ENCODE results near the gene CNDP1.

CNDP1 gene

GRCh38 chr18:74573053-74573452 is 38.8 kb downstream of the CNDP1 start:
- no peak for TF ChIP-seq Cebpa-rat (IDR thresholded peaks at IDR 0.05)
- Histone ChIP-seq H3K9me3 (replicated peaks in 1 of 11) (peaks cover 0 to 11% (median 3%) of the 10 kb centered on the region in 11 experiments; a peak in 10 of 22 replicates), H3K27ac (no peak overlapping the region), H4K20me1 (no peaks in the 10 kb centered on the region), H3K4me1 (peaks cover 0 to 7% (median 4%) of the 10 kb centered on the region in 10 experiments; a peak in 8 of 20 replicates), H3K4me2 (no peak overlapping the region), H3K4me3 (no peak overlapping the region), H3K27me3 (no peaks in the 10 kb centered on the region), H3K36me3 (no peaks in the 10 kb centered on the region), H3K9ac (no peak overlapping the region)

DNA sequence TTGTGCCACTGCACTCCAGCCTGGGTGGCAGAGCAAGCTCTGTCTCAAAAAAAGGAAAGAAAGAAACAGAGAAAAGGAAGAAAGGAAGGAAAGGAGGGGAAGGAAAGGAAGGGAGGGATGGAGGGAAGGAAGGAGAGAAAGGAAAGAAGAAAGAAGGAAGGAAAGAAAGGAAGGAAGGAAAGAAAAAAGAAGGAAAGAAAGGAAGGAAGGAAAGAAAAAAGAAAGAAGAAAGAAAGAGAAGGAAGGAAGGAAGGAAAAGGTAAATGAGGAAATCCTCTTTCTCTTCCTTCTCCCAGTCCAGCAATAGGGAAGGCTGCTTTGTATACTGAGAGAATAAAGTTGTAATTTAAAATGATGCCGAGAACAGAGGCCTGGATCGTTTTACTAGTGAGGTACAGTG is 40.6 kb downstream of the CNDP1 start:
- H4K20me1 ChIP-seq = no peaks in the 10 kb centered on the region
- no peaks in the 10 kb centered on the region for H3K9me3 ChIP-seq (replicated peaks in 1 of 11)
- no peak overlapping the region for H3K27ac ChIP-seq
- H3K36me3 ChIP-seq = no peaks in the 10 kb centered on the region
- H3K4me2 ChIP-seq = no peak overlapping the region
- no peaks in the 10 kb centered on the region for H3K27me3 ChIP-seq
- no peaks in the 10 kb centered on the region for H3K4me1 ChIP-seq
- no peak overlapping the region for H3K9ac ChIP-seq
- no peak for TF ChIP-seq Cebpa-rat (IDR thresholded peaks at IDR 0.05)
- no peak overlapping the region for H3K4me3 ChIP-seq

GRCh38 chr18:74577019-74577418 is 42.7 kb downstream of the CNDP1 start:
- Histone ChIP-seq H3K4me3 (no peak overlapping the region), H3K27ac (no peak overlapping the region), H3K4me2 (no peak overlapping the region), H3K9ac (no peak overlapping the region), H3K4me1 (peaks cover 0 to 6% (median 0%) of the 10 kb centered on the region in 10 experiments; a peak in 1 of 20 replicates), H3K27me3 (no peaks in the 10 kb centered on the region), H4K20me1 (no peaks in the 10 kb centered on the region), H3K36me3 (no peaks in the 10 kb centered on the region), H3K9me3 (replicated peaks in 1 of 11) (no peaks in the 10 kb centered on the region)
- no peak for TF ChIP-seq Cebpa-rat (IDR thresholded peaks at IDR 0.05)

GRCh38 chr18:74579496-74580065 is 45.3 kb downstream of the CNDP1 start:
- no peak overlapping the region for H3K4me2 ChIP-seq
- no peaks in the 10 kb centered on the region for H3K36me3 ChIP-seq
- H3K27me3 ChIP-seq = no peaks in the 10 kb centered on the region
- H4K20me1 ChIP-seq = no peaks in the 10 kb centered on the region
- TF ChIP-seq Cebpa-rat (IDR thresholded peaks at IDR 0.05) = no peak
- no peak overlapping the region for H3K4me3 ChIP-seq
- peaks cover 0 to 6% (median 0%) of the 10 kb centered on the region in 10 experiments; a peak in 1 of 20 replicates for H3K4me1 ChIP-seq
- no peak overlapping the region for H3K9ac ChIP-seq
- H3K27ac ChIP-seq = no peak overlapping the region
- no peaks in the 10 kb centered on the region for H3K9me3 ChIP-seq (replicated peaks in 1 of 11)

DNA sequence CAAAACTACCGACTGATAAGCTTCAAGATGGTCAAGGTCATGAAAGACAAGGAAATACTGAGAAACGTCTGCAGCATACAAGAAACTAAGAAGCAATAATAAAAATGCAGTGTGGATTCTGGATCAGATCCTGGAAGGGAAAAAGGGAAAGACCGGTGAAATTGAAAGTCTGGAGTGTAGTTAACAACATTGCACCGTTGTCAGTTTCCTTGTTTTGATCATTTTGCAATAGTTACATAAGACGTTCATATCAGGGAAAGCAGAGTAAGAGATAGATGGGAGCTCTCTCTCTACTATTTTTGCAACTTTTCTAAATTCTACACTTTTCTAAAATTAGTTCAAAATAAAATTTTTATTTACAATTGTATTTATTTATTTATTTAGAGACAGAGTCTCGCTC is 48.3 kb downstream of the CNDP1 start:
- H3K27me3 ChIP-seq = no peaks in the 10 kb centered on the region

DNA sequence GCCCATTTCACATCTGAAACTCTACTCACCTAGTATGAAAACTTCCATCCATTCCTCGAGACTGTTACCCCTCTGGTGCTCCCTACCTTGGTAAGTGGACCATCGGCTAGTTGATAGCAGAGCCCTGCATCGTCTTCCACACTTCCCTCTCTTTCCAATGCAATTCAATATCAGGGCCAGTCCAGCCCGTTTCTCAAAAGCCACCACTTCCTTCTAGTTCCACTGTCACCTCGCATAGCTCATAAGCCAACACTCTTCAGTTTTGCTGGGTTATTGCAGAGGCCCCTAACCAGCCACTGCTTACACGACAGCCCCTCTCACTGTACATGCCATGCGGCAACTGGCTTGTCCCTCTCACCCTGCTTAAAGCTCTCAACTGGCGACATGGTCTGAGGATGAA is 53.1 kb downstream of the CNDP1 start:
- no peak overlapping the region for H3K4me3 ChIP-seq
- peaks cover 0 to 54% (median 31%) of the 10 kb centered on the region in 10 experiments; a peak in 14 of 20 replicates for H3K4me1 ChIP-seq
- no peak overlapping the region for H3K9ac ChIP-seq
- no peaks in the 10 kb centered on the region for H3K27me3 ChIP-seq
- TF ChIP-seq Cebpa-rat (IDR thresholded peaks at IDR 0.05) = no peak
- no peaks in the 10 kb centered on the region for H4K20me1 ChIP-seq
- H3K4me2 ChIP-seq = peak overlapping the region in 4 of 11 experiments; percentile 20 to 59 (median 52); a peak in 7 of 22 replicates
- H3K36me3 ChIP-seq = peaks cover 0 to 10% (median 0%) of the 10 kb centered on the region in 11 experiments; a peak in 2 of 22 replicates
- no peaks in the 10 kb centered on the region for H3K9me3 ChIP-seq (replicated peaks in 1 of 11)
- 0 out of 22 replicates have a peak overlapping the region, but pooled peaks of 1 of the 11 experiments have one; percentile 9 for H3K27ac ChIP-seq

More for the DNA sequence above, 48.3 kb downstream of the CNDP1 start:
- Histone ChIP-seq H4K20me1 (no peaks in the 10 kb centered on the region), H3K4me2 (no peak overlapping the region), H3K9ac (no peak overlapping the region), H3K36me3 (no peaks in the 10 kb centered on the region), H3K9me3 (replicated peaks in 1 of 11) (no peaks in the 10 kb centered on the region), H3K27ac (no peak overlapping the region), H3K4me3 (no peak overlapping the region), H3K4me1 (peaks cover 0 to 14% (median 0%) of the 10 kb centered on the region in 10 experiments; a peak in 8 of 20 replicates)
- no peak for TF ChIP-seq Cebpa-rat (IDR thresholded peaks at IDR 0.05)

- H3K36me3 ChIP-seq = peaks cover 8 to 26% (median 13%) of the 10 kb centered on the region in 11 experiments; a peak in 19 of 22 replicates
- H3K27ac ChIP-seq = peak overlapping the region in 5 of 11 experiments; percentile 31 to 73 (median 43); a peak in 8 of 22 replicates
- peaks cover 0 to 70% (median 33%) of the 10 kb centered on the region in 10 experiments; a peak in 14 of 20 replicates for H3K4me1 ChIP-seq
- H3K4me3 ChIP-seq = 0 out of 20 replicates have a peak overlapping the region, but pooled peaks of 1 of the 10 experiments have one; percentile 4
- peak overlapping the region in 4 of 11 experiments; percentile 19 to 25 (median 22); a peak in 1 of 22 replicates for H3K9ac ChIP-seq
- H3K9me3 ChIP-seq (replicated peaks in 1 of 11) = no peaks in the 10 kb centered on the region
- peak overlapping the region in 7 of 11 experiments; percentile 27 to 100 (median 80); a peak in 13 of 22 replicates for H3K4me2 ChIP-seq
- H3K27me3 ChIP-seq = no peaks in the 10 kb centered on the region
- no peaks in the 10 kb centered on the region for H4K20me1 ChIP-seq
- TF ChIP-seq Cebpa-rat (IDR thresholded peaks at IDR 0.05) = peak in 3 of 11 experiments; percentile 6 to 54 (median 51); a peak in 2 of 22 replicates
Observed at GRCh38 chr18:74589021-74589420, 54.7 kb downstream of the CNDP1 start.

DNA sequence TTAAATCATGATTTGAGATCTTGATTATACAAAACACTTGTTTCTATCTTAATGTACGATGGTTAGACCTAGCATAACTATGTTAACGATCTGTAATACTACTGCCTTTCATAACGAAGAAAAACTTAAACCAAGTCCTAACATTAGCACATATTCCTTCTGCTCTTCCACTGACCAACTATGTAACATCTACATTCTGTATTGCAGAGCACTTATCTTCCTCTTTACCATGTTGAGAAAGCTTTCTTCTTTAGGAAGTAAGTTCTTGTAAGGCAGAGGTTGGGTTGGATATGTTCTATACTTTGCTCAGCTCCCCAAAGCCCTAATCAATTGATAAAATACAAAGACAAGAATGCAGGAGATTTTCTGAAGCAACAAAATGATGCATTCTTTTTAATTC is 55.5 kb downstream of the CNDP1 start:
- TF ChIP-seq Cebpa-rat (IDR thresholded peaks at IDR 0.05) = no peak
- no peaks in the 10 kb centered on the region for H3K27me3 ChIP-seq
- H3K27ac ChIP-seq = peak overlapping the region in 4 of 11 experiments; percentile 31 to 73 (median 42); a peak in 5 of 22 replicates
- H3K9ac ChIP-seq = no peak overlapping the region
- H3K4me2 ChIP-seq = peak overlapping the region in 5 of 11 experiments; percentile 28 to 100 (median 80); a peak in 10 of 22 replicates
- peaks cover 4 to 78% (median 38%) of the 10 kb centered on the region in 10 experiments for H3K4me1 ChIP-seq
- H4K20me1 ChIP-seq = peaks cover 0 to 6% (median 0%) of the 10 kb centered on the region in 11 experiments; a peak in 2 of 22 replicates
- H3K4me3 ChIP-seq = no peak overlapping the region
- H3K9me3 ChIP-seq (replicated peaks in 1 of 11) = no peaks in the 10 kb centered on the region
- H3K36me3 ChIP-seq = peaks cover 8 to 33% (median 18%) of the 10 kb centered on the region in 11 experiments; a peak in 19 of 22 replicates

- Histone ChIP-seq H3K4me3 (peak overlapping the region in 1 of 10 experiments; percentile 22; a peak in 2 of 20 replicates), H3K27ac (peak overlapping the region in 6 of 11 experiments; percentile 1 to 75 (median 67); a peak in 10 of 22 replicates), H4K20me1 (peaks cover 0 to 11% (median 0%) of the 10 kb centered on the region in 11 experiments; a peak in 2 of 22 replicates), H3K27me3 (no peaks in the 10 kb centered on the region), H3K4me1 (peaks cover 13 to 86% (median 46%) of the 10 kb centered on the region in 10 experiments), H3K9ac (peak overlapping the region in 4 of 11 experiments; percentile 22 to 47 (median 41); a peak in 5 of 22 replicates), H3K9me3 (replicated peaks in 1 of 11) (no peaks in the 10 kb centered on the region), H3K36me3 (peaks cover 8 to 35% (median 19%) of the 10 kb centered on the region in 11 experiments; a peak in 19 of 22 replicates), H3K4me2 (peak overlapping the region in 5 of 11 experiments; percentile 63 to 100 (median 80); a peak in 10 of 22 replicates)
- TF ChIP-seq Cebpa-rat (IDR thresholded peaks at IDR 0.05) = no peak
Observed at GRCh38 chr18:74590671-74591070, 56.4 kb downstream of the CNDP1 start.

Data from BLaER1 treated with 17β-estradiol and CSF1 and Interleukin-3, amounts not matched to agents 10 nM and 100 nM (cell line).